Hepatocyte (in vitro differentiated cells): ENCODE data around the gene TGFB1. TPM values are rescaled to one million over a fixed set of nuclear protein-coding genes. Genes with fewer than 3 reads are reported as not detected.

Experiments
- DNase-seq: peaks from one replicate; pipeline ENCODE4 v3.0.0-alpha.2; 2016; ENCODE audit warnings: low spot score
- H2AFZ ChIP-seq: fragments of 200-600 bp; sonication (generic); 2 replicates; pipeline ENCODE4 v1.6.0; 2016; ENCODE audit warnings: antibody characterized with exemption, mild to moderate bottlenecking
- H3K27ac ChIP-seq: fragments of 200-600 bp; sonication (generic); 2 replicates; pipeline ENCODE4 v1.5.1; 2016; ENCODE audit warnings: mild to moderate bottlenecking
- H3K27me3 ChIP-seq: fragments of 200-600 bp; sonication (generic); 2 replicates; pipeline ENCODE4 v1.6.1; 2016
- H3K36me3 ChIP-seq: fragments of 200-600 bp; sonication (generic); replicated peaks from 2 replicates; pipeline ENCODE4 v1.5.1; 2016; ENCODE audit warnings: low read depth; ENCODE audit not compliant: insufficient read depth
- H3K4me1 ChIP-seq: fragments of 200-600 bp; sonication (generic); 2 replicates; pipeline ENCODE4 v1.5.1; 2016; ENCODE audit warnings: mild to moderate bottlenecking, moderate library complexity; ENCODE audit not compliant: insufficient read depth
- H3K4me2 ChIP-seq: fragments of 200-600 bp; sonication (generic); 2 replicates; pipeline ENCODE4 v1.6.0; 2016
- H3K4me3 ChIP-seq: fragments of 200-600 bp; sonication (generic); 2 replicates; pipeline ENCODE4 v1.5.1; 2016; ENCODE audit warnings: mild to moderate bottlenecking
- H3K79me2 ChIP-seq: fragments of 200-600 bp; sonication (generic); 2 replicates; pipeline ENCODE4 v1.6.0; 2017; ENCODE audit warnings: mild to moderate bottlenecking
- H3K9me2 ChIP-seq: fragments of 200-600 bp; sonication (generic); replicated peaks from 2 replicates; pipeline ENCODE4 v1.6.0; 2017; ENCODE audit warnings: mild to moderate bottlenecking; ENCODE audit not compliant: insufficient read depth
- H3K9me3 ChIP-seq: fragments of 200-600 bp; sonication (generic); 2 replicates; pipeline ENCODE4 v1.5.1; 2016; ENCODE audit warnings: low read depth, mild to moderate bottlenecking
- H4K20me1 ChIP-seq: fragments of 200-600 bp; sonication (generic); 2 replicates; pipeline ENCODE4 v1.6.0; 2016; ENCODE audit warnings: mild to moderate bottlenecking; ENCODE audit not compliant: insufficient read depth, poor library complexity, severe bottlenecking
- EZH2 ChIP-seq: fragments of 200-600 bp; sonication (generic); IDR thresholded peaks from 2 replicates; pipeline ENCODE4 v1.6.1; 2016; ENCODE audit warnings: antibody characterized with exemption, mild to moderate bottlenecking, borderline replicate concordance
- EZH2phosphoT487 ChIP-seq: fragments of 200-600 bp; sonication (generic); IDR thresholded peaks from one replicate; pipeline ENCODE4 v1.6.1; 2018; ENCODE audit warnings: antibody characterized with exemption, mild to moderate bottlenecking, low read depth, moderate library complexity; ENCODE audit not compliant: unreplicated experiment, severe bottlenecking
- WGBS: methylation state at CpG from one replicate; pipeline ENCODE4 v1.1.6; 2016; ENCODE audit warnings: low lambda C conversion rate; ENCODE audit errors: missing lambda C conversion rate; 5-methylcytosine and 5-hydroxymethylcytosine counted together
- polyA plus RNA-seq: library from polyadenylated mRNA; unstranded; fragments of >200 nt; fragmentation: Nextera tagmentation; extraction: Ambion mirVana; gene quantifications from 2 replicates; pipeline ENCODE4 v1.2.1, GENCODE V29; 2016
- total RNA-seq: library from RNA; depleted of rRNA; stranded (reverse); fragments of >200 nt; gene quantifications from 2 replicates; pipeline ENCODE4 v1.2.3, GENCODE V29; 2014
- TF ChIP-seq, protein P1 (sequence below): fragments of 200-600 bp; sonication (generic); IDR thresholded peaks from 2 replicates; pipeline ENCODE4 v1.5.1; 2016; ENCODE audit warnings: antibody characterized with exemption, mild to moderate bottlenecking; ENCODE audit not compliant: poor library complexity

Gene TGFB1
- total and polyA plus RNA-seq, 2 experiments from 2014 or later: 17.1 to 122 TPM

DNA sequence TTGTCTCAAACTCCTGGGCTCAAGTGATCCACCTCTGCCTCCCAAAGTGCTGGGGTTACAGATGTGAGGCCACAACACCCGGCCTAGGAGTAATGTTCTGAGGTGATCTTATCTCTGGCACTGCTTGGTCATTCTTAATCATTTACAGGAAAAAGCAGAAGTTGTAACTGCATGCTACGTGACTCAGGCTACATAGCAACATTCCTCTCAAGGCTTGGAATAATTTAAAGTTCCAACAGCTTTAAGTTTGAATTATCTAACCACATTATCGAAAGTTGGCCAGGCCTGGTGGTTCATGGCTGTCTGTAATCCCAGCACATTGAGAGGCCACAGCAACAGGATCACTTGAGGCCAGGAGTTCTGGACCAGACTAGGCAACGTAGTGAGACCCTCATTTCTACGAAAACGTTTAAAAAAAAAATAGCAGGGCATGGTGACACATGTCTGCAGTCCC is 14.2 kb upstream of the TGFB1 start:
- Histone ChIP-seq H3K4me1 (peaks cover 18% of the 10 kb centered on the region), H3K4me3 (no peak overlapping the region), H2AFZ (no peak overlapping the region), H3K36me3 (no peaks in the 10 kb centered on the region), H4K20me1 (peaks cover 3% of the 10 kb centered on the region), H3K27ac (peak overlapping the region; percentile 88), H3K27me3 (no peaks in the 10 kb centered on the region), H3K79me2 (peaks cover 65% of the 10 kb centered on the region), H3K9me3 (no peaks in the 10 kb centered on the region), H3K9me2 (no peaks in the 10 kb centered on the region), H3K4me2 (peak overlapping the region; percentile 50)
- TF ChIP-seq, protein P1, sequence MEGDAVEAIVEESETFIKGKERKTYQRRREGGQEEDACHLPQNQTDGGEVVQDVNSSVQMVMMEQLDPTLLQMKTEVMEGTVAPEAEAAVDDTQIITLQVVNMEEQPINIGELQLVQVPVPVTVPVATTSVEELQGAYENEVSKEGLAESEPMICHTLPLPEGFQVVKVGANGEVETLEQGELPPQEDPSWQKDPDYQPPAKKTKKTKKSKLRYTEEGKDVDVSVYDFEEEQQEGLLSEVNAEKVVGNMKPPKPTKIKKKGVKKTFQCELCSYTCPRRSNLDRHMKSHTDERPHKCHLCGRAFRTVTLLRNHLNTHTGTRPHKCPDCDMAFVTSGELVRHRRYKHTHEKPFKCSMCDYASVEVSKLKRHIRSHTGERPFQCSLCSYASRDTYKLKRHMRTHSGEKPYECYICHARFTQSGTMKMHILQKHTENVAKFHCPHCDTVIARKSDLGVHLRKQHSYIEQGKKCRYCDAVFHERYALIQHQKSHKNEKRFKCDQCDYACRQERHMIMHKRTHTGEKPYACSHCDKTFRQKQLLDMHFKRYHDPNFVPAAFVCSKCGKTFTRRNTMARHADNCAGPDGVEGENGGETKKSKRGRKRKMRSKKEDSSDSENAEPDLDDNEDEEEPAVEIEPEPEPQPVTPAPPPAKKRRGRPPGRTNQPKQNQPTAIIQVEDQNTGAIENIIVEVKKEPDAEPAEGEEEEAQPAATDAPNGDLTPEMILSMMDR: no peak
- no peak for TF ChIP-seq EZH2
- TF ChIP-seq EZH2phosphoT487: no peak
- 48% methylated on average over 6 of the region's 6 CpGs for WGBS
- peak; percentile 58 for DNase-seq

DNA sequence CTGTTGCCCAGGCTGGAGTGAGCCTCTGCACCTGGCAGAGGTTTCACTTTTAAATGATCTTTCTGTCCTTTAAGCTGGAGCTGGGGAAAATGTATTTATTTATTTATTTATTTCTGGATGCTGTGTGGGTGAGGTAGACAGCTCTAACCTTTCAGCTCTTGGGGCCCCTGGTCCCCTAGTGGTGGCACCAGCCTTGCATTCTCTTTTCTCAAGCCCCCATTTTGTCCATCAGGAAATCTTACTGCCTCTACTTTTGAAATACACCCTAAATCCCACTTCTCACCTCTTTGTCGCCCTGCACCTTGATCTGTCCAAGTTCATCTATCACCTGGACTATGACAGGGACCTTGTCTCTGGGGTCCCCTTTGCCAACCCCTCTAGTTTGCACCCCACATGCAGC is 12.4 kb upstream of the TGFB1 start:
- no peak overlapping the region for H3K27ac ChIP-seq
- WGBS: 100% methylated on average over 1 of the region's 1 CpG
- H2AFZ ChIP-seq: no peak overlapping the region
- H3K9me2 ChIP-seq: no peaks in the 10 kb centered on the region
- no peaks in the 10 kb centered on the region for H3K9me3 ChIP-seq
- H3K4me1 ChIP-seq: peaks cover 18% of the 10 kb centered on the region
- no peak overlapping the region for H3K4me3 ChIP-seq
- H3K4me2 ChIP-seq: no peak overlapping the region
- no peaks in the 10 kb centered on the region for H4K20me1 ChIP-seq
- H3K27me3 ChIP-seq: no peaks in the 10 kb centered on the region
- TF ChIP-seq, protein P1: no peak
- no peak for TF ChIP-seq EZH2
- H3K79me2 ChIP-seq: peaks cover 53% of the 10 kb centered on the region
- DNase-seq: no peak
- H3K36me3 ChIP-seq: no peaks in the 10 kb centered on the region

- WGBS: 81% methylated on average over 14 of the region's 14 CpGs
- H2AFZ ChIP-seq: peak overlapping the region; percentile 56
Observed at GRCh38 chr19:41364524-41365391, 11.0 kb upstream of the TGFB1 start.

More at GRCh38 chr19:41364524-41365391, 11.0 kb upstream of the TGFB1 start:
- DNase-seq: no peak
- Histone ChIP-seq H3K79me2 (peaks cover 40% of the 10 kb centered on the region), H3K9me2 (no peaks in the 10 kb centered on the region), H4K20me1 (no peaks in the 10 kb centered on the region), H3K4me1 (peaks cover 18% of the 10 kb centered on the region), H3K36me3 (no peaks in the 10 kb centered on the region), H3K4me2 (peak overlapping the region; percentile 84), H3K4me3 (peak overlapping the region; percentile 45), H3K9me3 (no peaks in the 10 kb centered on the region), H3K27ac (peak overlapping the region; percentile 94), H3K27me3 (no peaks in the 10 kb centered on the region)
- TF ChIP-seq EZH2phosphoT487 (no peak), EZH2 (no peak)
- TF ChIP-seq, protein P1: no peak
